Tibial nerve (tissue), 4 donors: ENCODE data around the gene IFNB1.

Experiments used
- CTCF ChIP-seq, 5 experiments: fragments of 200-600 bp in 3 of 5; fragments of 450-650 bp in 2 of 5; sonication (generic) in 3 of 5; IDR thresholded peaks; one replicate each; pipeline ENCODE4 v1.5.1; 2016 to 2019; ENCODE audit warnings: antibody characterized with exemption in 5 of 5, mild to moderate bottlenecking in 3 of 5, moderate library complexity in 2 of 5
- EP300 ChIP-seq, 2 donors: sonication (generic); formaldehyde crosslinking; IDR thresholded peaks; one replicate each; pipeline ENCODE4 v1.6.1; 2017; ENCODE audit warnings: antibody characterized with exemption in 2 of 2, mild to moderate bottlenecking in 1 of 2
- POLR2A ChIP-seq, 2 donors: fragments of 450-650 bp; IDR thresholded peaks; one replicate each; pipeline ENCODE4 v1.6.1; 2017; ENCODE audit warnings: antibody characterized with exemption in 2 of 2, mild to moderate bottlenecking in 2 of 2, moderate library complexity in 2 of 2

- TF ChIP-seq CTCF (IDR thresholded peaks at IDR 0.05), result no peak
- TF ChIP-seq POLR2A (IDR thresholded peaks at IDR 0.05), result no peak
- TF ChIP-seq EP300 (IDR thresholded peaks at IDR 0.05), result no peak
These were observed 8.8 kb upstream of the IFNB1 start for GRCh38 chr9:21086538-21086937.
